Panc1 (cell line): ENCODE data around the gene SEC22A. TPM values are rescaled to one million over a fixed set of nuclear protein-coding genes. Genes with fewer than 3 reads are reported as not detected.

Experiments used
- ATAC-seq: fragments of 200-7000 bp; cut with Tn5 transposase; 2 replicates; pipeline ENCODE4 v1.9.1; 2020; ENCODE audit warnings: mild to moderate bottlenecking, moderate library complexity
- BruUV-seq: library from RNA; stranded (reverse); fragments of 400-500 nt; replicated peaks from 2 replicates; lab custom pipeline; 2021; lab: Mats Ljungman, UMichigan
- CTCF ChIA-PET: fragments of 300-600 bp; sonication (Branson Sonifier 250); formaldehyde crosslinking; loops from one replicate; lab custom pipeline; 2022; ENCODE audit warnings: antibody characterized with exemption; lab: Charles Lee
- POLR2A ChIA-PET: fragments of 300-600 bp; sonication (Branson Sonifier 250); formaldehyde crosslinking; loops from one replicate; lab custom pipeline; 2022; ENCODE audit warnings: antibody characterized with exemption; lab: Charles Lee
- DNase-seq: peaks from one replicate; pipeline ENCODE4 v3.0.0-alpha.2; 2010; ENCODE audit warnings: low read depth, low spot score
- H3K27ac ChIP-seq: 2 replicates; pipeline ENCODE4 v1.5.1; 2011; ENCODE audit warnings: mild to moderate bottlenecking, low read length, inconsistent platforms
- H3K27me3 ChIP-seq: fragments of 200-500 bp; sonication (Bioruptor generic); 2 replicates; pipeline ENCODE4 v1.6.0; 2014; ENCODE audit warnings: low read length, inconsistent platforms; ENCODE audit not compliant: control insufficient read depth, insufficient read depth
- H3K36me3 ChIP-seq: fragments of 200-500 bp; sonication (Bioruptor generic); 2 replicates; pipeline ENCODE4 v1.5.1; 2014; ENCODE audit warnings: inconsistent platforms, mild to moderate bottlenecking, low read length, moderate library complexity; ENCODE audit not compliant: control insufficient read depth, insufficient read depth
- H3K4me1 ChIP-seq: 2 replicates; pipeline ENCODE4 v1.5.1; 2011; ENCODE audit warnings: inconsistent platforms, mild to moderate bottlenecking, low read length, moderate library complexity; ENCODE audit not compliant: control insufficient read depth, insufficient read depth
- H3K4me3 ChIP-seq, 2 experiments: 2 replicates each; pipeline ENCODE4 v1.5.1; 2011 to 2012; ENCODE audit warnings: low read depth in 2 of 2, low read length in 2 of 2, mild to moderate bottlenecking in 2 of 2, inconsistent platforms in 1 of 2, moderate library complexity in 1 of 2
- H3K9me3 ChIP-seq: fragments of 200-500 bp; sonication (Bioruptor generic); 2 replicates; pipeline ENCODE4 v1.5.1; 2014; ENCODE audit warnings: low read depth, mild to moderate bottlenecking, inconsistent platforms, low read length, moderate library complexity; ENCODE audit not compliant: control insufficient read depth, insufficient read depth
- CTCF ChIP-seq: fragments of 450-650 bp; IDR thresholded peaks from 2 replicates; pipeline ENCODE4 v1.5.1; 2017; ENCODE audit warnings: mild to moderate bottlenecking
- POLR2AphosphoS5 ChIP-seq: IDR thresholded peaks from 2 replicates; pipeline ENCODE4 v1.6.1; 2012; ENCODE audit warnings: mild to moderate bottlenecking, low read depth, low read length, moderate library complexity
- REST ChIP-seq, 2 experiments: IDR thresholded peaks; 2 replicates each; pipeline ENCODE4 v1.6.1; 2011 to 2012; ENCODE audit warnings: low read depth in 2 of 2, control low read depth in 1 of 2, low read length in 1 of 2, mild to moderate bottlenecking in 1 of 2, moderate library complexity in 1 of 2; ENCODE audit not compliant: insufficient read depth in 1 of 2
- SIN3A ChIP-seq: IDR thresholded peaks from 2 replicates; pipeline ENCODE4 v1.6.1; 2012; ENCODE audit warnings: low read depth, mild to moderate bottlenecking, low read length, moderate library complexity, borderline replicate concordance; ENCODE audit not compliant: insufficient read depth
- TCF7L2 ChIP-seq: IDR thresholded peaks from 2 replicates; pipeline ENCODE4 v1.6.1; 2011; ENCODE audit warnings: mild to moderate bottlenecking, low read depth, low read length, inconsistent platforms
- in situ Hi-C: cut with HindIII; loops from 2 replicates; pipeline ENCODE4 v1.10.0; 2016; ENCODE audit warnings: low sequenced_read_pairs, low pct_unique_long_range_greater_than_20kb
- intact Hi-C: fragments of 100-400 bp; cut with micrococcal nuclease; formaldehyde crosslinking; loops from one replicate; pipeline ENCODE4 v1.10.0; 2022; ENCODE audit not compliant: unreplicated experiment
- total RNA-seq: library from RNA; stranded (reverse); gene quantifications from one replicate; pipeline ENCODE4 v1.2.1, GENCODE V29; 2021; ENCODE audit not compliant: unreplicated experiment

Gene SEC22A
- total RNA-seq, 1 experiment from 2014 or later = 22.7 TPM

- no peak overlapping the region for H3K4me3 ChIP-seq
- DNase-seq (no peak), ATAC-seq (no peak)
- CTCF ChIA-PET = no interaction called here
- no peaks in the 10 kb centered on the region for H3K36me3 ChIP-seq
- POLR2A ChIA-PET = no interaction called here
- H3K27ac ChIP-seq = no peak overlapping the region
- H3K9me3 ChIP-seq = no peaks in the 10 kb centered on the region
- no peaks in the 10 kb centered on the region for H3K4me1 ChIP-seq
- H3K27me3 ChIP-seq = no peaks in the 10 kb centered on the region
- no TSS peak for BruUV-seq
- intact Hi-C loops = no loop called here
- TF ChIP-seq REST (IDR thresholded peaks at IDR 0.05; ENCODE audit: insufficient read depth in 1 of 2, low read depth in 2 of 2, low read length in 1 of 2) (no peak), POLR2AphosphoS5 (no peak), TCF7L2 (no peak)
- in situ Hi-C loops = no loop called here
Observed at GRCh38 chr3:123169492-123169929, 32.2 kb upstream of the SEC22A start.

- CTCF ChIA-PET = no interaction called here
- no peaks in the 10 kb centered on the region for H3K36me3 ChIP-seq
- no peak overlapping the region for H3K4me3 ChIP-seq
- intact Hi-C loops = no loop called here
- H3K4me1 ChIP-seq = no peaks in the 10 kb centered on the region
- no peaks in the 10 kb centered on the region for H3K9me3 ChIP-seq
- no TSS peak for BruUV-seq
- POLR2A ChIA-PET = no interaction called here
- DNase-seq = no peak
- in situ Hi-C loops = no loop called here
- no peak for ATAC-seq
- no peaks in the 10 kb centered on the region for H3K27me3 ChIP-seq
- no peak for TF ChIP-seq POLR2AphosphoS5
- TF ChIP-seq SIN3A = no peak
- TF ChIP-seq TCF7L2 = no peak
- TF ChIP-seq REST (IDR thresholded peaks at IDR 0.05; ENCODE audit: insufficient read depth in 1 of 2, low read depth in 2 of 2, low read length in 1 of 2) = no peak
- TF ChIP-seq CTCF = no peak
- H3K27ac ChIP-seq = no peak overlapping the region
Observed at GRCh38 chr3:123169930-123170329, 31.8 kb upstream of the SEC22A start.
